Measurements from ENCODE around the gene SLC25A45.

Gene SLC25A45

GRCh38 chr11:65402790-65403189 lies 20.3 kb upstream of the SLC25A45 start:
- DNase-seq, result no peak

GRCh38 chr11:65401803-65402248 lies 19.4 kb upstream of the SLC25A45 start:
- DNase-seq, result no peak

- no peak for DNase-seq
Observed at GRCh38 chr11:65401073-65401802, 18.8 kb upstream of the SLC25A45 start.

- no peak for DNase-seq
Observed at GRCh38 chr11:65400307-65401072, 18.0 kb upstream of the SLC25A45 start.

GRCh38 chr11:65399845-65400244 lies 17.4 kb upstream of the SLC25A45 start:
- no peak for DNase-seq

- DNase-seq, result no peak
Observed at GRCh38 chr11:65399249-65399648, 16.8 kb upstream of the SLC25A45 start.

- no peak for DNase-seq
Observed at GRCh38 chr11:65398362-65398910, 16.0 kb upstream of the SLC25A45 start.

- DNase-seq, result no peak
Observed at GRCh38 chr11:65396769-65397745, 14.6 kb upstream of the SLC25A45 start.

- no peak for DNase-seq
Observed at GRCh38 chr11:65395961-65396530, 13.6 kb upstream of the SLC25A45 start.

- no peak for DNase-seq
Observed at GRCh38 chr11:65394125-65394536, 11.7 kb upstream of the SLC25A45 start.

- DNase-seq, result no peak
Observed at GRCh38 chr11:65393513-65394079, 11.2 kb upstream of the SLC25A45 start.

GRCh38 chr11:65392899-65393298 lies 10.5 kb upstream of the SLC25A45 start:
- DNase-seq, result no peak

GRCh38 chr11:65392186-65392829 lies 9.9 kb upstream of the SLC25A45 start:
- no peak for DNase-seq

- DNase-seq, result no peak
Observed at GRCh38 chr11:65390996-65391395, 8.6 kb upstream of the SLC25A45 start.

GRCh38 chr11:65390099-65390941 lies 7.9 kb upstream of the SLC25A45 start:
- no peak for DNase-seq

GRCh38 chr11:65389294-65389980 lies 7.0 kb upstream of the SLC25A45 start:
- no peak for DNase-seq

- DNase-seq, result no peak
Observed at GRCh38 chr11:65388731-65389130, 6.3 kb upstream of the SLC25A45 start.

- peak; percentile 76 for DNase-seq
Observed at GRCh38 chr11:65386307-65387140, 4.1 kb upstream of the SLC25A45 start, which contains the start of gene FRMD8. TSS of gene FRMD8 (plus strand) at chr11:65386637. CDS start at chr11:65387037, 400 bp downstream.

Data from HCEC 1CT (cell line).